Astrocyte (in vitro differentiated cells and primary cell): ENCODE measurements around the gene TMEM198. TPM values are rescaled to one million over a fixed set of nuclear protein-coding genes. Genes with fewer than 3 reads are reported as not detected.

Experiments used
- DNase-seq: peaks from one replicate; pipeline ENCODE4 v3.0.0-alpha.2; 2010; ENCODE audit warnings: low read depth
- FAIRE-seq: peaks from 2 replicates; lab custom pipeline; 2011; peaks lifted over from hg19 to GRCh38; lab: Jason Lieb, UNC
- H2AFZ ChIP-seq: 2 replicates; pipeline ENCODE4 v1.6.0; 2012; ENCODE audit warnings: low read depth, low read length, inconsistent platforms
- H3K27ac ChIP-seq: 2 replicates; pipeline ENCODE4 v1.5.1; 2011; ENCODE audit warnings: low read depth, low read length, inconsistent platforms
- H3K27me3 ChIP-seq: 2 replicates; pipeline ENCODE4 v1.6.0; 2011; ENCODE audit warnings: low read length, inconsistent platforms; ENCODE audit not compliant: insufficient read depth
- H3K36me3 ChIP-seq: 2 replicates; pipeline ENCODE4 v1.5.1; 2011; ENCODE audit warnings: low read length, inconsistent platforms; ENCODE audit not compliant: insufficient read depth
- H3K4me1 ChIP-seq: 2 replicates; pipeline ENCODE4 v1.5.1; 2011; ENCODE audit warnings: low read length, inconsistent platforms; ENCODE audit not compliant: insufficient read depth
- H3K4me2 ChIP-seq: 2 replicates; pipeline ENCODE4 v1.6.0; 2012; ENCODE audit warnings: low read length, inconsistent platforms
- H3K4me3 ChIP-seq: 2 replicates; pipeline ENCODE4 v1.5.1; 2011; ENCODE audit warnings: low read depth, mild to moderate bottlenecking, low read length, inconsistent platforms; ENCODE audit not compliant: insufficient read depth
- H3K79me2 ChIP-seq: 2 replicates; pipeline ENCODE4 v1.6.0; 2012; ENCODE audit warnings: mild to moderate bottlenecking, low read length, inconsistent platforms; ENCODE audit not compliant: insufficient read depth
- H3K9ac ChIP-seq: 2 replicates; pipeline ENCODE4 v1.6.0; 2012; ENCODE audit warnings: mild to moderate bottlenecking, low read length, inconsistent platforms
- H3K9me3 ChIP-seq: 2 replicates; pipeline ENCODE4 v1.5.1; 2012; ENCODE audit warnings: low read depth, mild to moderate bottlenecking, low read length, inconsistent platforms; ENCODE audit not compliant: insufficient read depth
- H4K20me1 ChIP-seq: 2 replicates; pipeline ENCODE4 v1.6.0; 2012; ENCODE audit warnings: low read length, inconsistent platforms; ENCODE audit not compliant: insufficient read depth
- H3K27ac Mint-ChIP-seq: one replicate; pipeline ENCODE4 v1.8.0; 2021; ENCODE audit warnings: mild to moderate bottlenecking, mixed read lengths; ENCODE audit not compliant: unreplicated experiment
- H3K27me3 Mint-ChIP-seq: one replicate; pipeline ENCODE4 v1.8.0; 2021; ENCODE audit warnings: low read depth, mixed read lengths; ENCODE audit not compliant: unreplicated experiment
- H3K36me3 Mint-ChIP-seq: one replicate; pipeline ENCODE4 v1.8.0; 2021; ENCODE audit warnings: low read depth, mixed read lengths; ENCODE audit not compliant: unreplicated experiment
- H3K4me1 Mint-ChIP-seq: one replicate; pipeline ENCODE4 v1.8.0; 2021; ENCODE audit warnings: low read depth, mixed read lengths; ENCODE audit not compliant: unreplicated experiment
- H3K4me3 Mint-ChIP-seq: one replicate; pipeline ENCODE4 v1.8.0; 2021; ENCODE audit warnings: mild to moderate bottlenecking, moderate library complexity, mixed read lengths; ENCODE audit not compliant: unreplicated experiment
- H3K9me3 Mint-ChIP-seq: one replicate; pipeline ENCODE4 v1.8.0; 2021; ENCODE audit warnings: mild to moderate bottlenecking, mixed read lengths; ENCODE audit not compliant: unreplicated experiment
- EZH2 ChIP-seq: IDR thresholded peaks from 2 replicates; pipeline ENCODE4 v1.6.1; 2012; ENCODE audit warnings: mild to moderate bottlenecking, low read length, inconsistent platforms; ENCODE audit not compliant: insufficient read depth
- total RNA-seq: library from RNA; stranded (reverse); gene quantifications from 2 replicates; pipeline ENCODE4 v1.2.1, GENCODE V29; 2021
- TF ChIP-seq, protein P1 (sequence below): IDR thresholded peaks from 2 replicates; pipeline ENCODE4 v1.5.1; 2011; ENCODE audit warnings: low read depth, mild to moderate bottlenecking, inconsistent platforms, low read length, moderate library complexity; ENCODE audit not compliant: insufficient read depth

Gene TMEM198
- total RNA-seq, 1 donor from 2014 or later: 3.8 TPM

DNA sequence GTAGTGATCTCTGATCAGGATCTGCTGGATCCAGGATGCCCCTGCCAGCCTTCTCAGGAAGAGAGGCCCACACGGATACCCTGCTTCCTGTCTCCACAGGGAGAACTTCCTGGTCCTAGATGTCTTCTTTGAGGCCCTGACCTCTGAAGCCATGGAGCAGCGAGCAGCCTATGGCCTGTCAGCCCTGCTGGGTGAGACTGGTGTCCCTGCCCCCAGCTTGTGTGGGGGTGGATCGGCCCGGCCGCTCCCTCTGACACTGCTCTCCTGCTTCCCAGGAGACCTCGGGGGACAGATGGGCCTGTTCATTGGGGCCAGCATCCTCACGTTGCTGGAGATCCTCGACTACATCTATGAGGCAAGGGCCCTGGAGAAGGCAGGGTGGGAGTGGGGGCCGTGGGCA, 6.9 kb upstream of the TMEM198 start:
- no peak overlapping the region for H3K27ac ChIP-seq
- peak overlapping the region; percentile 58 for H3K27ac Mint-ChIP-seq
- TF ChIP-seq EZH2: no peak
- TF ChIP-seq, protein P1, sequence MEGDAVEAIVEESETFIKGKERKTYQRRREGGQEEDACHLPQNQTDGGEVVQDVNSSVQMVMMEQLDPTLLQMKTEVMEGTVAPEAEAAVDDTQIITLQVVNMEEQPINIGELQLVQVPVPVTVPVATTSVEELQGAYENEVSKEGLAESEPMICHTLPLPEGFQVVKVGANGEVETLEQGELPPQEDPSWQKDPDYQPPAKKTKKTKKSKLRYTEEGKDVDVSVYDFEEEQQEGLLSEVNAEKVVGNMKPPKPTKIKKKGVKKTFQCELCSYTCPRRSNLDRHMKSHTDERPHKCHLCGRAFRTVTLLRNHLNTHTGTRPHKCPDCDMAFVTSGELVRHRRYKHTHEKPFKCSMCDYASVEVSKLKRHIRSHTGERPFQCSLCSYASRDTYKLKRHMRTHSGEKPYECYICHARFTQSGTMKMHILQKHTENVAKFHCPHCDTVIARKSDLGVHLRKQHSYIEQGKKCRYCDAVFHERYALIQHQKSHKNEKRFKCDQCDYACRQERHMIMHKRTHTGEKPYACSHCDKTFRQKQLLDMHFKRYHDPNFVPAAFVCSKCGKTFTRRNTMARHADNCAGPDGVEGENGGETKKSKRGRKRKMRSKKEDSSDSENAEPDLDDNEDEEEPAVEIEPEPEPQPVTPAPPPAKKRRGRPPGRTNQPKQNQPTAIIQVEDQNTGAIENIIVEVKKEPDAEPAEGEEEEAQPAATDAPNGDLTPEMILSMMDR: no peak
- H3K4me1 ChIP-seq: peaks cover 24% of the 10 kb centered on the region
- FAIRE-seq (no peak), DNase-seq (no peak)
- H3K27me3 Mint-ChIP-seq: peaks cover 10% of the 10 kb centered on the region
- H4K20me1 ChIP-seq: peaks cover 47% of the 10 kb centered on the region
- H3K4me2 ChIP-seq: no peak overlapping the region
- no peaks in the 10 kb centered on the region for H3K9me3 Mint-ChIP-seq
- H3K4me1 Mint-ChIP-seq: peaks cover 7% of the 10 kb centered on the region
- no peak overlapping the region for H3K4me3 ChIP-seq
- peaks cover 9% of the 10 kb centered on the region for H3K36me3 Mint-ChIP-seq
- H3K27me3 ChIP-seq: no peaks in the 10 kb centered on the region
- peaks cover 23% of the 10 kb centered on the region for H3K79me2 ChIP-seq
- H3K9me3 ChIP-seq: no peaks in the 10 kb centered on the region
- H3K36me3 ChIP-seq: peaks cover 13% of the 10 kb centered on the region
- H3K4me3 Mint-ChIP-seq: no peak overlapping the region
- H2AFZ ChIP-seq: no peak overlapping the region
- no peak overlapping the region for H3K9ac ChIP-seq

DNA sequence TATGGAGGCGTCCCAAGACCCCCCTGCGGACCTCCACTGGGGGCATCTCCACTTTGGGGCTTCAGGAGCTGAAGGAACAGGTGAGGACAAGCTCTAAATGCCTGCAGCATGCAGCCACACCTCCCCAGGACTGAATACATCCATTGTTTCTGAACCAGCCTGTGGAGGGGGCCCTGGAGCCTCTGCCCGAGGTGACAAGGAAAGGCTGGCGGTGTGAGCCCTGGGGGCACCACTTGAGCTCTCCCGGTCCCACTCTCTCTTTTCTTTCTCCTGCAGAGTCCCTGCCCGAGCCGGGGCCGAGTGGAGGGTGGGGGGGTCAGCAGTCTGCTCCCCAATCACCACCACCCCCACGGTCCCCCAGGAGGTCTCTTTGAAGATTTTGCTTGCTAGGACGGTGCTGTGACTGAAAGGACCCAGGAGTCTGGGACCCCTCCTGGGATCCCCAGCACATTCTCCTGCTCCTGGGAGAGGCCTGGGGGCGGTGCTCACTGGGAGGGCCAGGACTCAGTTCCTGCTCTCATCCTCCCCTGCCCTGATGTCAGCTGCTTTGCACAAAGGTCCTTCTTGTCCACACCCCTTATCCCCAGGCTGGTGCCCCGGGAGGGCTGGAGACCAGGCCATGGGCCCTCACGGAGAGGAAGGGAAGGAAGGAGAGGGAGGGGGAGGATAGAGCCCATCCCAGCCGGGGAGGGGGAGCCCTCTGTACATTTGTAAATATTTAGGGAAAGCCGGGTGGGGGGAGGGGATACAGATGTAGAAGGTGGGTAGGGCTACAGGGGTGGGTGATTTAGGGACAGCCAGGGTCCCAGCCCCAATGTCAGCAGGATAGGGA, 6.0 kb upstream of the TMEM198 start:
- Mint-ChIP-seq H3K9me3 (no peaks in the 10 kb centered on the region), H3K36me3 (peaks cover 9% of the 10 kb centered on the region), H3K27ac (no peak overlapping the region), H3K27me3 (peaks cover 7% of the 10 kb centered on the region), H3K4me1 (peaks cover 7% of the 10 kb centered on the region), H3K4me3 (no peak overlapping the region)
- FAIRE-seq (no peak), DNase-seq (no peak)
- Histone ChIP-seq H3K27ac (no peak overlapping the region), H3K9ac (peak overlapping the region; percentile 30), H3K36me3 (peaks cover 13% of the 10 kb centered on the region), H3K9me3 (no peaks in the 10 kb centered on the region), H3K79me2 (peaks cover 32% of the 10 kb centered on the region), H2AFZ (no peak overlapping the region), H3K4me3 (no peak overlapping the region), H3K27me3 (no peaks in the 10 kb centered on the region), H3K4me1 (peaks cover 30% of the 10 kb centered on the region), H4K20me1 (peaks cover 56% of the 10 kb centered on the region), H3K4me2 (no peak overlapping the region)
- no peak for TF ChIP-seq EZH2
- TF ChIP-seq, protein P1: no peak

DNA sequence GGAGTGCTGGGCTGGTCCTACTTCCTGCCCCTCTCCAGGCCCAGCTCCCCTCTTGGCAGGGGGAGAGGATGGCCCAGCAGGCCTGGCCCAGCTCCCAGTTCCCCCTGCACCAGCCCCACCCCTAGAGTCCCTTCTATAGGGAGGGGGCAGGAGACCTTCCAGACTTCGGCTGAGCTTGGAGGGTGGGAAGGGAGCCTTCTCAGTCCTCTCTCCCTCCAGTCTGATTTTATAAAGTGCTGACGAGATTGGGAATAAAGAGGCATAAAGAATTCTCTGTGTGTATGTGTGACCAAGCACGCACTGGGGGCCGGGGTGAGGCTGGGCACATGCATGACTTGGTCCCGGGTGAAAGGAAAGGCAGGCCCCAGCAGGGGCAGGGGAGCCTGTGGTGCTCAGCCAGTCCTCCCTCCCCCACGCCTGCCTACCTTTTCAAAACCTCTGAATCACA, 5.3 kb upstream of the TMEM198 start:
- no peak overlapping the region for H3K27ac Mint-ChIP-seq
- H3K36me3 ChIP-seq: peaks cover 13% of the 10 kb centered on the region
- TF ChIP-seq, protein P1: no peak
- TF ChIP-seq EZH2: no peak
- peaks cover 3% of the 10 kb centered on the region for H3K27me3 Mint-ChIP-seq
- no peaks in the 10 kb centered on the region for H3K27me3 ChIP-seq
- H3K4me3 Mint-ChIP-seq: no peak overlapping the region
- DNase-seq (no peak), FAIRE-seq (no peak)
- no peaks in the 10 kb centered on the region for H3K9me3 Mint-ChIP-seq
- H2AFZ ChIP-seq: no peak overlapping the region
- no peaks in the 10 kb centered on the region for H3K9me3 ChIP-seq
- no peak overlapping the region for H3K27ac ChIP-seq
- H3K4me3 ChIP-seq: no peak overlapping the region
- peaks cover 7% of the 10 kb centered on the region for H3K4me1 Mint-ChIP-seq
- peaks cover 56% of the 10 kb centered on the region for H4K20me1 ChIP-seq
- H3K36me3 Mint-ChIP-seq: peaks cover 8% of the 10 kb centered on the region
- H3K4me1 ChIP-seq: peaks cover 30% of the 10 kb centered on the region
- H3K4me2 ChIP-seq: peak overlapping the region; percentile 54
- peak overlapping the region; percentile 30 for H3K9ac ChIP-seq
- H3K79me2 ChIP-seq: peaks cover 35% of the 10 kb centered on the region
